ENCODE measurements around the gene RPL10A. TPM values are rescaled to one million over a fixed set of nuclear protein-coding genes. Genes with fewer than 3 reads are reported as not detected.

The RPL10A gene
- total RNA-seq, 2 experiments from 2014 or later: 2,453 to 2,464 TPM

GRCh38 chr6:35508027-35508426 is 39.8 kb downstream of the RPL10A start:
- H3K4me1 ChIP-seq (ENCODE audit: insufficient read depth, low read length): peaks cover 4% of the 10 kb centered on the region
- DNase-seq: no peak
- H3K9me3 ChIP-seq (ENCODE audit: control insufficient read depth in 1 of 2, insufficient read depth in 1 of 2, low read length in 2 of 2): peaks cover 0 to 10% of the 10 kb centered on the region in 2 experiments
- CTCF ChIA-PET: interaction anchor here (1.2 kb wide), 1 partner anchor 12 kb away, joined by 3 read pairs; no protein-coding TSS in a partner anchor
- intact Hi-C loops (cut with DNase I, micrococcal nuclease): no loop called here
- no peak for TF ChIP-seq CTCF (IDR thresholded peaks at IDR 0.05)
- H3K9me3 Mint-ChIP-seq: no peaks in the 10 kb centered on the region
- H3K4me3 Mint-ChIP-seq: no peak overlapping the region
- no peaks in the 10 kb centered on the region for H3K36me3 ChIP-seq (ENCODE audit: insufficient read depth, low read length)
- ATAC-seq (ENCODE audit: poor library complexity): no peak
- POLR2A ChIA-PET: no interaction called here
- H3K27ac ChIP-seq (ENCODE audit: low read depth in 1 of 2, low read length in 2 of 2): no peak overlapping the region
- peaks cover 20% of the 10 kb centered on the region for H3K27me3 Mint-ChIP-seq
- H3K4me3 ChIP-seq (ENCODE audit: low read length): no peak overlapping the region
- peaks cover 21 to 27% of the 10 kb centered on the region in 2 experiments for H3K27me3 ChIP-seq (ENCODE audit: control insufficient read depth in 1 of 2, insufficient read depth in 2 of 2, low read length in 2 of 2)
- no peaks in the 10 kb centered on the region for H3K4me1 Mint-ChIP-seq (ENCODE audit: low read depth)
- no peak overlapping the region for H3K27ac Mint-ChIP-seq
- H3K36me3 Mint-ChIP-seq (ENCODE audit: low read depth): no peaks in the 10 kb centered on the region

- Mint-ChIP-seq H3K27me3 (peaks cover 17% of the 10 kb centered on the region), H3K4me3 (no peak overlapping the region), H3K9me3 (no peaks in the 10 kb centered on the region), H3K4me1 (ENCODE audit: low read depth) (no peaks in the 10 kb centered on the region), H3K27ac (no peak overlapping the region), H3K36me3 (ENCODE audit: low read depth) (no peaks in the 10 kb centered on the region)
- ATAC-seq (ENCODE audit: poor library complexity) (no peak), DNase-seq (no peak)
- ChIA-PET POLR2A (no interaction called here), CTCF (no interaction called here)
- H3K4me1 ChIP-seq (ENCODE audit: insufficient read depth, low read length): peaks cover 4% of the 10 kb centered on the region
- no peak overlapping the region for H3K4me3 ChIP-seq (ENCODE audit: low read length)
- no peak for TF ChIP-seq CTCF (IDR thresholded peaks at IDR 0.05)
- no peaks in the 10 kb centered on the region for H3K36me3 ChIP-seq (ENCODE audit: insufficient read depth, low read length)
- intact Hi-C loops (cut with DNase I, micrococcal nuclease): no loop called here
- no peak overlapping the region for H3K27ac ChIP-seq (ENCODE audit: low read depth in 1 of 2, low read length in 2 of 2)
- H3K27me3 ChIP-seq (ENCODE audit: control insufficient read depth in 1 of 2, insufficient read depth in 2 of 2, low read length in 2 of 2): peaks cover 21 to 24% of the 10 kb centered on the region in 2 experiments
- peaks cover 0 to 10% of the 10 kb centered on the region in 2 experiments for H3K9me3 ChIP-seq (ENCODE audit: control insufficient read depth in 1 of 2, insufficient read depth in 1 of 2, low read length in 2 of 2)
Measured at GRCh38 chr6:35508542-35508941, 40.3 kb downstream of the RPL10A start.

DNA sequence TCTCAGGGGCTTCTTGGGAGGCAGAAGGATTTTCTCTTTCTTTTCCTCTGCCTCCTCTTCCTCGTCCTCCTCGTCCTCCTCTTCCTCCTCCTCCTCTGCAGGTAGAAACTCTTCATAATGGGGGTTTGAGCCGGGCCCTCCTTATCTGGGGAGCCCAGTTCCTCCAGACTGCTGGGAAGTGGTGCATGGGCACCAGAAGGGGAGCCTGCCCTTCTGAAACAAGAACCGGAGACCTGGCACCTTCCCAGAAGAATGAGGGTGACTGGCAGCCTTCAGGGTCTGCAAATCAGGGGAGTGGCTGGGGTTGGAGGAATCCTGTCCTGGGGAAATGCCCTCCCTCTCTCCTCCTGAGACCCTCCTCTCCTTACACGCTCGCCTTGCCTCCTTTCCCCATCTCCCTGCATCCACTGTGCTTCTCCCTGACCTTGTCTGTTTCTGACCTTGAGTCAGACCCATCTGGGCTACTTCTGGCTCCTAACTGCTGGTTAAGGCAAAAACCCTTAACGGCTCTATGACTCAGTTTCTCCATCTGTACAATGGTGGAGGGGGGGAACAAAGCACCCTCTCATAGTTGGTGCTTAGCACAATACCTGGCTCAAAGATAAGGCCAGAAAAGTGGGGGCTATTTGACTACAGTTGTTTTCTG is 42.8 kb downstream of the RPL10A start:
- Histone ChIP-seq H3K4me1 (ENCODE audit: insufficient read depth, low read length) (peaks cover 4% of the 10 kb centered on the region), H3K27me3 (ENCODE audit: control insufficient read depth in 1 of 2, insufficient read depth in 2 of 2, low read length in 2 of 2) (peaks cover 17 to 18% of the 10 kb centered on the region in 2 experiments), H3K36me3 (ENCODE audit: insufficient read depth, low read length) (no peaks in the 10 kb centered on the region), H3K27ac (ENCODE audit: low read depth in 1 of 2, low read length in 2 of 2) (no peak overlapping the region), H3K9me3 (ENCODE audit: control insufficient read depth in 1 of 2, insufficient read depth in 1 of 2, low read length in 2 of 2) (peaks cover 0 to 10% of the 10 kb centered on the region in 2 experiments), H3K4me3 (ENCODE audit: low read length) (no peak overlapping the region)
- Mint-ChIP-seq H3K4me1 (ENCODE audit: low read depth) (no peaks in the 10 kb centered on the region), H3K27me3 (peaks cover 21% of the 10 kb centered on the region), H3K4me3 (no peak overlapping the region), H3K36me3 (ENCODE audit: low read depth) (no peaks in the 10 kb centered on the region), H3K27ac (no peak overlapping the region), H3K9me3 (no peaks in the 10 kb centered on the region)
- ChIA-PET CTCF (no interaction called here), POLR2A (no interaction called here)
- DNase-seq (no peak), ATAC-seq (ENCODE audit: poor library complexity) (no peak)
- TF ChIP-seq CTCF (IDR thresholded peaks at IDR 0.05): no peak
- intact Hi-C loops (cut with DNase I, micrococcal nuclease): no loop called here

Measured in CD4-positive, alpha-beta T cell (primary cell).